GOT3 (cell line): Measurements from ENCODE around the gene FBXO30.

Experiments used
- DNase-seq: peaks from one replicate; lab custom pipeline; 2025; ENCODE audit warnings: mixed read lengths; lab: John Stamatoyannopoulos, UW

FBXO30 gene

DNA sequence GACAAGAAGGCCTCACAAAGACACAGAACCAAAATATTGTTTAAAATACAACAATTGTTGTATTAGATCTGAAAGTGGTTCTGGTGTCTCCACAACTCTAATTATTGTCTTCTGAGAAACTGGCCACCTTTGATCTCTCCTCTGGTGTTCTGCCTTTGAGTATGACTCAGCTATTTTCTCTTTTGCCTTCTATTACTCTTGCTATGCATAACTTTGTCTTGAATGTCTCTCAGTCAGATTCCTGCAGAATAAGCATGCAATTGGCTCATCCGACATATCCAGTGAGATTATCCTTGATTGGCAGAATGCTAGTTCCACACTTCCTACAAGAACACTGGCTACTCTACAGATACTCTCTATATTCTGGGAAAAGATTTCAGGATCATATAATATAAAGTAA lies 65.0 kb downstream of the FBXO30 start:
- no peak for DNase-seq

DNA sequence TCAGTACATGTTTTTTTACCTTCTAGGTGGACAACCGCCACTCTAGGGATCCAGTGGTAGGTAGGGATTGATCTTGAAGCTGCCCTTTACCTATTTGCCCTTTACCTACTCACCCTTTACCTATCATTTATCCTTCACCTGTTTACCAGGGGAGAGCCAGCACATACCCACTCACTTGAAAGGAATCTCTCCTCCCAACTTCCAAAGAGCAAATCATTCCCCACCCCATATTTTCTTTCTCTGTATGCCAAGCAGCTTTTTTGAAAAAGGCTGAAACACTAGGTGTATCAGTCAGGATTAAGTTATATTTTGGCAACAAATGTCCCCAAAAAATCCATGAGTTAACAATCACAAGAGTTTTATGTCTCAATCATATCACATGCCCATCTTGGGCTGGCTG lies 68.7 kb downstream of the FBXO30 start:
- DNase-seq: no peak

DNA sequence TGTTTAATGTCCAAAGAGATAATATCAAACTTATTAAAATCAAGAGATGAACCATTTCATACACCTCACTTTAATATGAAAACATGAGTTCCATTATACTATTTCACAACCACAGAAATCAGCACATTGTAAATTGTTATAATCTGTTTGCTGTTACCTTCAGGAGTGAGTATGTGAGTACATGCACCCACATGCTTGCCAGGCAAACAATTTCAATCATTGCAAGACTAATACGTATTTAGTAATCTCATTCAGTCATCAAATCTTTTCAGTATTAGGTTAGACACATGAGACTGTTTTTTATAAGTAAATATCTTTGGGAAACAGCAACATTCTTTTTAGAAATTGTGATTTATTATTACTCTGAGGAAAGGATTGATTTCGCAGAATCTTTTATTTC lies 70.0 kb downstream of the FBXO30 start:
- no peak for DNase-seq
